ENCODE measurements around the gene UFSP1.

- TF ChIP-seq, protein P1, sequence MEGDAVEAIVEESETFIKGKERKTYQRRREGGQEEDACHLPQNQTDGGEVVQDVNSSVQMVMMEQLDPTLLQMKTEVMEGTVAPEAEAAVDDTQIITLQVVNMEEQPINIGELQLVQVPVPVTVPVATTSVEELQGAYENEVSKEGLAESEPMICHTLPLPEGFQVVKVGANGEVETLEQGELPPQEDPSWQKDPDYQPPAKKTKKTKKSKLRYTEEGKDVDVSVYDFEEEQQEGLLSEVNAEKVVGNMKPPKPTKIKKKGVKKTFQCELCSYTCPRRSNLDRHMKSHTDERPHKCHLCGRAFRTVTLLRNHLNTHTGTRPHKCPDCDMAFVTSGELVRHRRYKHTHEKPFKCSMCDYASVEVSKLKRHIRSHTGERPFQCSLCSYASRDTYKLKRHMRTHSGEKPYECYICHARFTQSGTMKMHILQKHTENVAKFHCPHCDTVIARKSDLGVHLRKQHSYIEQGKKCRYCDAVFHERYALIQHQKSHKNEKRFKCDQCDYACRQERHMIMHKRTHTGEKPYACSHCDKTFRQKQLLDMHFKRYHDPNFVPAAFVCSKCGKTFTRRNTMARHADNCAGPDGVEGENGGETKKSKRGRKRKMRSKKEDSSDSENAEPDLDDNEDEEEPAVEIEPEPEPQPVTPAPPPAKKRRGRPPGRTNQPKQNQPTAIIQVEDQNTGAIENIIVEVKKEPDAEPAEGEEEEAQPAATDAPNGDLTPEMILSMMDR (IDR thresholded peaks at IDR 0.05; ENCODE audit: poor library complexity), result no peak
- TF ChIP-seq EZH2 (IDR thresholded peaks at IDR 0.05; ENCODE audit: borderline replicate concordance) (no peak), EZH2phosphoT487 (IDR thresholded peaks at IDR 0.05; ENCODE audit: low read depth, severe bottlenecking, unreplicated experiment) (no peak)
Observed at GRCh38 chr7:100873599-100874299, 15.8 kb downstream of the UFSP1 start.
